ENCODE measurements around the gene ACY1.
"Not testable (repeated sequence)": the region's sequence is repeated elsewhere in the genome, so short reads cannot be mapped to it uniquely, and the experiment has no call there.

The ACY1 gene

DNA sequence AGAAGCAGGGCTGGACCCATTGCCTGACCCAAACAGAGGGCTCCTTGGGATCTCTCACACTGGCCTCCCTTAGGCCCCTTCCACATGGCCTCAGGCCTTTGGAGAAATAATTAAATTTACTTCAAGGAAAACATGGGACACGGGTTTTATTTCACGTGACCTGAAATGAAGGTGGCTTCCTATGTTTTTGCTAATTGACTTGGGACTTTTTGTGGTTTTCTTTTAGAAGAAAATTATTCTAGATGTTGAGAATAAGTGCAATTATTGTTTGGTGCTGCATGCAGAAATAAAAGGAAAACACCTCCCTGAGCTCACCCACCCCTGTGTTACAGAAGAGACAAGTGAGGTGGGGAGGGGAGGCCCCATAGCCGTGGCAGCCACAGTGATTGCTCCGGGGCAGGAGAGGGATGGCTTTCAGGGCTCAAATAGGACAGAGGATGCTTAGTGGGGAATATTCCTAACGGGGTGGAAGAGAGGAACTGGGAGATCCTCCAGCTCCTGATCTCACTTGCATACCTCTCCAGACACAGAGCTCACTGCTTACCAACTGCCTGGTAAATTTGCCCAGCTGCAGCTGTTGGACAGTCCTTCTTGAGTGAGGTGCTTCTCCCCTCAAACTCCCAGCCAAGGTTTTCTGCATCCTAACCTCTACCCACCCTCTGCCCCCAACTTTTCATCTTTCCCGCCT is 41.6 kb downstream of the ACY1 start:
- no peak for DNase-seq (ENCODE audit: low spot score)

DNA sequence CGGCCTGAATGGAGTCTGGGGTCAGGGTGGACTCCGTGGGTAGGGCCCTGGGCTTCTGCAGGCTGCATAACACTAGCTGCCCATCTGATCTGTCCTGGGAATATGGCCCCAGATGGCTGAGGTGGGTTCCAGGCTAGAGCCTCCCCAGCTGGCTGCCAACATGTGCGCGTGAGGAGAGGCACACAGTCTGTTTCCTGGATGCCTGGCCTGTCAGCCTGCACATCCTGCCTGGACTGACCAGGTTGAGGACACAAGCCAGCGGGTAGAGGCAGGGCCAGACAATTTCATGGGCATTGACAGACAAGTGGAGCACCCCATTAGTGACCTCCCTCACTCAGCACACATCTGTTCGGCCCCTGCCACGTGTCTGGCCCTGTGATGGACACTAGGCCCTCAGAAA is 42.1 kb downstream of the ACY1 start:
- DNase-seq (ENCODE audit: low spot score), result no peak

DNA sequence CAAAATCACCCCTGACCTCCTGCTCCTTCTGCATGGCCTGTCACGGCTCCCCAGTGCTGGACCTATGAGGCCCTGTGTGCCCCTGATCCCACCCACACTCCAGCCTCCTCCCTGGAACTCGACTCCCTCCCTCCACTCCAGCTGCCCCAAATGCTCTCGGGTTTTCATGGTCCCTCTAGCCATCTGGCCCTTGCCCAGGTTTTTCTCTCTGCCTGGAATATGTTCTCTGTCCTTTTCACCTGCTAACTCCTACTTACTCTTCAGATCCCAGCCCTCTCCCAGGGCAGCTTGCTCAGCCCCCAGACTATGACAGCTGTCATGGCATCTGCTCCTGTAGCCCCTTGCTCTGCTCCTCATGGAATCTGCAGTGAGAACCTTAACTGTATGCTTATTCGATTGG is 42.7 kb downstream of the ACY1 start:
- DNase-seq (ENCODE audit: low spot score), result no peak

DNA sequence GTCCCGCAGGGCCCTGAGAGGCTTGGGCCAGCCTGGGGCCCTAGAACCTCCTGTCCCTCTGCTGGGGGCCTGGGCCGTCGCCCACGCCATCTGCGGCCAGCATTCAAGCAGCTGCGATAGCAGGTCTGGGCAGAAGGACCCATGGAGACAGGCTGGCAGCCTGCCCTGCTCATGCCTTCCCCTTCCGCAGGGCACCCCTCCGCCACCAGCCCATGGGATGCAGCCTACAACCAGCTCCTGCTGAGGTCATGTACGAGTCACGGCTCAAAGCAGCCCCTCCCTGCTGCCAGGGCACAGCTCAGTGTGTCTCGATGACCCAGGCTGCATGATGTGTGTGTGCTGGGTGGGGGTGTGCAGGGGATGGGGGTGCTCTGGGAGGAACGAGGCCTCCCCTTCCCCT is 45.2 kb downstream of the ACY1 start:
- peak; percentile 44 for DNase-seq (ENCODE audit: low spot score)

DNA sequence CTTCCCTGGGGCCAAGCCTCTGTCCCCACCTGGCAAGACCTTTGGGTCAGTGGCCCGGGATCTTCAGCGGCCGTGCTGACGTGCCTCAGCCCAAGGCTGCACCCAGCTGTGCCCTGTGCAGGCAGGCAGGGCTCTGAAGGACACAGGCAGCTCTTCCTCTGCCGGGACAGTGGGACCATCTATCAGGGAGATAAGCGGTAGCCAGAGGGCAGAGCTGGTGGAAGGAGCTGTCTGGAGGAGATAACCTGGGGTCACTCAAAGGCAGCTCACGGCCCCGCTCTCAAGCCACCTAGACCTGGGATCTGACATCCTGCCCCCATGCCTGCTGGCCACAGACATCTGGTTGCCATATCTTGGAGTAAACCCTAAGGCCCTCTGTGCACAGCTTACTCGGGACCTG is 45.7 kb downstream of the ACY1 start:
- no peak for DNase-seq (ENCODE audit: low spot score)

DNA sequence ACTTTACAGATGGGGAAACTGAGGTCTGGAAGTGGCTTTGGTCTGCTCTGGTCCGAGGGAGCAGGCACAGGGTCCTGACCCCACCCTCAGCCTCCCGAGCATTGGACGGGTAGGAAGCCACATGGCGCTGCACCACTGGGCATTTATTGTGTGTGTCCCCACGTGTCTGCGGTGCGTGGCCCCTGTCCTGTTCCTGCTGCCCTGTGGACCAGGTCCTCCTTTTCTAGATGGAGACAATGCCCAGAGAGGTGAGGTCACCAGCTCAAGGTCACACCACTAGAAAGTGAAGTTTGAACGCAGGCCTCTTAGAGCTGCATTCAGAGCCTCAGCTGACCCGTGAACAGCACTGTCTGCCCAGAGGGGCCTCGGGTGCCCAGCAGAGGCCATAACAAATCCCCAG is 46.2 kb downstream of the ACY1 start:
- no peak for DNase-seq (ENCODE audit: low spot score)

DNA sequence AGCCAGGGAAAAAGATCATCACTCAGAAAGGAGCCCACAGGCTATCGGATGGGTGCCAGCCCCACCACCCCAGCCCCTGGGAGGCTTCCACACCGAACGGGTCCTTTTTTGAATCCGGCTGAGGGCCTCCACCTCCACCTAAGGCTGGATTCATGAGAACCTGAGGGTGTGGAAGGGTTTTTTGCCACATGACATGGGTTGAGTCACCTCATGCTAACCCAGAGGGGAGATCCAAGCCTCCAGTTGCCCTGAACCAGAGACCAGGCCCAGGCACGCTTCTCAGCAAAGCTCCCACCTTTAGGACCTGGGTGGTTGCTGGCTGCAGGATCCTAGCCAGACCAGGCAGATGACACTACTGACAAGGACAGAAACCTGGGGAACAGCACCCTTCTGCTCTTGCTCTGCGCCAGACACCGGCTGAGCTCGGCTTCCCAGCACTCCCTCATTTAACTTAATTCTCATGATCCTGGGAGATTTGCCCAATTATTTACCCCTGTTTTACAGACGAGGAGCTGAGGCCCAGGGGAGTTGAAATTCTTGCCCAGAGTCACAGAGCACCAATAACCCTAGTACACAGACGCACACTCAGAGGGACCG is 47.5 kb downstream of the ACY1 start:
- no peak for DNase-seq (ENCODE audit: low spot score)

DNA sequence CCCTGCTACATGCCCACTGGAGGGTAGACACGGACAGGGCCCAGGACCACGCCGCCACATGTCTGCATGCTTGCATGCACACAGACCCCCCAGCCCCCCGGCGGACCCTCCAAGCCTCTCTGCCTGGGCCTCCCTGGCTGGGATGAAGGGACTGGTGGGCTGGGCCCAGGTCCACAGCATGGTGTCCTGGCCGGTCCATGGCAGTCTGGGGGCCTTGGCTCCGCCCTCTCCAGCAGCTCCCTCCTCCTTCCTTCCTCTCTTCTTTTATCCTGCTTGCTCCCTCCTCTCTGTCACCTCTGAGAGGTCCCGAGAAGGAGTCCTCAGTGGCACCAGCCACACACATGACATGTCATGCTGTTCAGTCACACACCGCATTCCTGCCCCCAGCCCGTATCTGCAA is 48.6 kb downstream of the ACY1 start:
- DNase-seq (ENCODE audit: low spot score), result no peak

DNA sequence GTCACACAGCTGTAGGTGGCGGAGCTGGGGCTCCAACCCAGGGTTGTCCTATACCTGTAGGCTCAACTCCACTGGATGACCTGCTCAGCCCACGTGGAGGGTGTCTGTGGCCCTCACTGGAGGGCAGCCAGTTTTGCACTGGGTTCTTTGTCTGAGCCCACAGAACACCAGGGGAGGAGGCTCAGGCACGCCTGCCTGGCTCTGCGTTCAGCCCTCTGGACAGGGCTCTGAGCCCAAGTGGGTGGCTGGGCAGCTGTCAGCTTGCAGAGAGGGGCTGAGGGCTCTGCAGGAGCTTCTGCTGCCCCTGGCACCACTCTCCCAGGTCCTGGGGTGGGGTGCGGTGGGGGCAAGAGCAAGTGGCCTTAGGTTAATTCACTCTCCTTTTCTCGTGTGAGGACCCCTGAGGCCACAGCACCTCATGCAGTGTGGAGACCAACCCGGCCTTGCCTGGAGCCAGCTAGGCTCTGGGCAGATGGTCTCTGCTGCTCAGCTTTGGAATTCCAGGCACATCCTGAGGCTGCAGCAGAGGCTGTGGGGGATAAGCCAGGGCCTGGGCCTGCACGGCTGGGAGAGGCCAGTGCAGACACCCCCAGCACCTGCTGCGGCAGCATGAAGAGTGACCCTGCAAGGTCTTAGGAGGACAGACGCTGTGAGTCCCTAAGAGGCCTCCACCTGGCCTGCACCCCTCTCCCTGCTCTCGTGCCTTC is 49.5 kb downstream of the ACY1 start:
- DNase-seq (ENCODE audit: low spot score), result no peak

DNA sequence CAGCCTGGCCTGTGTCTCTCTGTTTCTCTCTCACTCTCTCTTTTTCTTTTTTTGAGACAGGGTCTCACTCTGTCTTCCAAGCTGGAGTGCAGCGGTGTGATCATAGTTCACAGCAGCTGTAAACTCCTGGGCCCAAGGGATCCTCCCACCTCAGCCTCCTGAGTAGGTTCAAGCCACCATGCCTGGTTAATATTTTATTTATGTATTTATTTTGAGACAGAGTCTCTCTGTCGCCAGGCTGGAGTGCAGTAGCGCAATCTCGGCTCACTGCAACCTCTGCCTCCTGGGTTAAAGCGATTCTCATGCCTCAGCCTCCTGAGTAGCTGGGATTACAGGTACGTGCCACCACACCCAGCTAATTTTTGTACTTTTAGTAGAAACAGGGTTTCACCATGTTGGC is 50.4 kb downstream of the ACY1 start:
- DNase-seq (ENCODE audit: low spot score), result not testable (repeated sequence)

DNA sequence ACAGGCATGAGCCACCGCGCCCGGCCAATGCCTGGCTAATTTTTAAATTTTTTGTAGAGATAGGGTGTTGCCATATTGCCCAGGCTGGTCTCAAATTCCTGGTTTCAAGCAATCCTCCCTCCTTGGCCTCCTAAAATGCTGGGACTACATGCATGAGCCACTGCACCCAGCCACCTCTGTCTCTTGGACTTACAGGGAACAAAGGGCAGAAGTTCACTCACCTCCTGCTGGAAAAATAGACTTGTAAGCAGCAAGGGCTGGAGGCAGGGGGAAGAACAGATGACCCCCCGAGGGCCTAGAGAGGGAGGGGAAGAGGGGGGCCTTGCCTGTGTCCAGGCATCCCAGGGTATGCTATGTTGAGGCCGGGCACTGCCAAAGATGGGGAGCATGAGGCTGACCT is 50.9 kb downstream of the ACY1 start:
- no peak for DNase-seq (ENCODE audit: low spot score)

DNA sequence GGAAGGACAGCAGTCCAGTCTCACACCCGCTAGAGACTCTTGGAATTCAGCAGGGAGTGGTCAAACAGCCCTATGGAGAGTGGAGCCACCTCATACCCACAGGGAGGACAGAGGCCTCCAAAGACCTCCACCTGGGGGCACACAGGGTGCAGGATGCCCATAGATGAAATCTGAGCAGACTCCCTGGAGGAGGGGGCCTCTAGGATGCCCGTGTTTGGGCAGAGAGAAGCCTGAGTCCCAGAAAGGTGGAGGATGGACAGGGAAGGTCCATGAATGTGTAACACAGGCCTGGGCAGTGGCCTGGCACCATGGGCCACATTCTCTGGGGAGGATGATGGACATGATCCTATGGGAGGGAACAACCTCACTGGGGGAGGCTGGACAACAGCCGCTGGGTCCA is 51.3 kb downstream of the ACY1 start:
- no peak for DNase-seq (ENCODE audit: low spot score)

DNA sequence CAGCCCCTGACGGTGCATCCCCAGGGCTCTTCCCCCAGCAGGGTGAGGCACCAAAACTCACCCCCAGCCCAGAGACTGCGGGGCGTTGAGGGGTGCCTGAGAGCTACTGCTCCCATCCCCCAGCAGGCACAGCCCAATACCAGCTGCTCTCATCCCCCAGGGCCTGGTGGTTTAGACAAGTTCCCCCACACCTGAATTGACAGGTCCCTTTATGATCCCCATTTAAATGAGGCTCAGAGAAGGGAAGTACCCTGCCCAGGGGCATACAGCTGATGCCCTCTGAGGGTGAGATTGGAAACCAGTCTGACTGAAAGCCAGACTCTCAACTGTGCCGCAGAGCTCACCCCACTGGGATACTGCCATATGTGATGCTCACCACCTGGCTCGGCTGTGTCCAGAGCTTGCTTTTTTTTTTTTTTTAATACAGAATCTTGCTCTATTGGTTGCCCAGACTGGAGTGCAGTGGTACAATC is 52.9 kb downstream of the ACY1 start:
- DNase-seq (ENCODE audit: low spot score), result no peak

DNA sequence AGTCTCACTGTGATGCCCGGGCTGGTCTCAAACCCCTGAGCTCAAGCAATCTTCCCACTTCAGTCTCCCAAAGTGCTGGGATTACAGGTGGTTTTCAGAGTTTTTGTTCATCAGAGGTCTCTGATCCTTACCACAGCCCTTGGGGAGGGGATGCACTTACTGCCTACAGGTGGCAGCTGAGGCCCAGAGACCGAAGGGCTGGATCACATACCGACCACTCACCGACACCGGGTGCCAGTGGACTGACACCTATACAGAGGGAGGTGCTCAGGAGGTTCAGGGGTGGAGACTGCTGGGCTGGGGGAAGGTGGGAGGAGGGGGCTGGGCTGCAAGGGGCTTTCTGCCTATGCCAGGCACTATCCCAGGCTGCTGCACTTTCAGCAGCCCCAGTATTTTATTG is 53.5 kb downstream of the ACY1 start:
- no peak for DNase-seq (ENCODE audit: low spot score)

DNA sequence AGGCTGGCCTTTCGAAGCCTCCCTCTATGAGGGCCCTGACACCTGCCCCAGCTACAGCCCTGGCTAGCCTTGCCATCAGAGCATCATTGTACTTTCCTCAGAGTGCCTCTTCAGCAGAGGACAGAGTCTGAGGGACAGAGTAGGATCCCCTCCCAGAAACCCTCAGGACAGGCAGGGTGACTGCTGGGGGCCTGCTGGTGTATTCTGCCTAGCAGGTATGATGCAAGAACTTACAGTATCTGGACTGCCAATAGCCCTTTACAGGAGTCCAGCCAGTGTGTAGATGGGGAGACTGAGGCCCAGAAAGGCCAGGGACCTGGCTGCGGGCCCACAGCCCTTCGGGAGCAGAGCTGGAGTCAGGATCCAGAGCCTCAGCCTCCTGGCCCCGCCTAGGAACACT is 54.0 kb downstream of the ACY1 start:
- no peak for DNase-seq (ENCODE audit: low spot score)

DNA sequence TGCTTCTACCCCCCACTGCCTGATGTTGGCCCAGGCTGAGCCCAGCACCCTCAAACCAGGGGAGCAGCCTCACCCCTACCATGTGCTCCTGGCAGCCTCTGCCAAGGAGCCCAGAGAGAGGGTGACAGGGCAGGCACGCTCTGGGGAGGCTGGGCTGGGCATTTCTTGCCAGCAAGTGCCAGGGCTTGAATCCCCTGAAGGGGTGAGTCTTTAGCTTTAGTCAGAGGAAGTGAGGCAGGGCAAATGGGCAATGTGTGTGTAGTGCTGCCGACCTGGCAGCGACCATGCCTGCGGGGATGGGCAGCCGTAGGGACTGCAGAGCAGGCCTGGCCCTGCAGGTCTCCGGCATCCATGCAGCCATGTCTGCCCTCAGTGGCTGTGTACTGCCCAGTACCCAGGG is 54.9 kb downstream of the ACY1 start:
- no peak for DNase-seq (ENCODE audit: low spot score)
